ENCODE data around the gene FLII. TPM values are rescaled to one million over a fixed set of nuclear protein-coding genes. Genes with fewer than 3 reads are reported as not detected.
"Not testable (repeated sequence)": the region's sequence is repeated elsewhere in the genome, so short reads cannot be mapped to it uniquely, and the experiment has no call there.

Gene FLII
- total and polyA plus RNA-seq, 2 of the 13 experiments (the other 11 are each of a cell fraction or from before 2014, with no cell fraction given), result 130 to 303 TPM

- TF ChIP-seq THAP9 (CRISPR knock-in tag; IDR thresholded peaks at IDR 0.05; ENCODE audit: borderline replicate concordance), result no peak
- 0 out of 2 replicates have a peak, but pooled peaks have one; percentile 45 for TF ChIP-seq NAIF1 (CRISPR knock-in tag; IDR thresholded peaks at IDR 0.05; ENCODE audit: borderline replicate concordance)
These were observed at the start of gene FLII (continued) for GRCh38 chr17:18258356-18259038.

- H3K4me1 ChIP-seq (ENCODE audit: insufficient read depth, low read length); ATAC-seq; intact Hi-C loops (cut with micrococcal nuclease; ENCODE audit: unreplicated experiment); H3K27me3 ChIP-seq (ENCODE audit: control insufficient read depth in 1 of 2, insufficient read depth in 2 of 2, low read length in 2 of 2); H3K27ac ChIP-seq (ENCODE audit: extremely low read length, insufficient read depth, low read length); H3K79me2 ChIP-seq (ENCODE audit: insufficient read depth, low read length); H3K9ac ChIP-seq (ENCODE audit: insufficient read depth, low read depth, low read length); POLR2A ChIA-PET; DNase-seq (ENCODE audit: low spot score); FAIRE-seq; CTCF ChIA-PET (ENCODE audit: low intra/inter-chr PET ratio, low total read pairs); H4K20me1 ChIP-seq (ENCODE audit: insufficient read depth, low read length); BruUV-seq (replicated peaks); H3K4me3 ChIP-seq (replicated peaks in 1 of 3; ENCODE audit: insufficient read depth in 1 of 3, low read depth in 2 of 3, low read length in 3 of 3); H2AFZ ChIP-seq (ENCODE audit: low read length); in situ Hi-C loops (cut with HindIII; ENCODE audit: extremely low pct_ligation_motif_present, low pct_unique_long_range_greater_than_20kb); H3K4me2 ChIP-seq (ENCODE audit: low read depth, low read length); H3K9me3 ChIP-seq (ENCODE audit: low read length): not testable (repeated sequence)
- WGBS (ENCODE audit: low lambda C conversion rate), result 96% methylated on average over 13 of the region's 13 CpGs
- H3K36me3 ChIP-seq (replicated peaks in 1 of 2; ENCODE audit: control insufficient read depth in 1 of 2, insufficient read depth in 2 of 2, low read length in 2 of 2), result peaks cover 34 to 69% of the 10 kb centered on the region in 2 experiments
These were observed 44.7 kb upstream of the FLII start for GRCh38 chr17:18303206-18303605.

All from HepG2 (cell line).